IMR-90 (cell line): ENCODE measurements around the gene SMIM41. TPM values are rescaled to one million over a fixed set of nuclear protein-coding genes. Genes with fewer than 3 reads are reported as not detected.

Source experiments
- ATAC-seq: fragments of 200-7000 bp; cut with Tn5 transposase; 2 replicates; pipeline ENCODE4 v1.9.1; 2020; ENCODE audit warnings: low read depth, mild to moderate bottlenecking, moderate library complexity
- BruUV-seq: library from RNA; stranded (reverse); fragments of 400-500 nt; replicated peaks from 2 replicates; lab custom pipeline; 2021; lab: Mats Ljungman, UMichigan
- CTCF ChIA-PET: fragments of 300-600 bp; formaldehyde crosslinking; extraction: SDS; loops from one replicate; lab custom pipeline; 2021; ENCODE audit warnings: antibody characterized with exemption; lab: Yijun Ruan, JAX
- POLR2A ChIA-PET: fragments of 300-600 bp; sonication (Branson Sonifier 250); formaldehyde crosslinking; loops from one replicate; lab custom pipeline; 2022; ENCODE audit warnings: antibody characterized with exemption; ENCODE audit not compliant: unreplicated experiment; lab: Charles Lee
- DNase-seq: peaks from one replicate; pipeline ENCODE4 v3.0.0; 2013
- H2AFZ ChIP-seq: replicated peaks from 2 replicates; pipeline ENCODE3; 2013; ENCODE audit warnings: low read length, mild to moderate bottlenecking; ENCODE audit not compliant: poor library complexity
- H2AK5ac ChIP-seq: 2 replicates; pipeline ENCODE4 v1.6.1; 2013; ENCODE audit warnings: low read depth, low read length, inconsistent platforms
- H2AK9ac ChIP-seq: replicated peaks from 2 replicates; pipeline ENCODE3; 2013; ENCODE audit warnings: mild to moderate bottlenecking, low read depth, low read length, moderate library complexity; ENCODE audit not compliant: poor library complexity
- H2BK120ac ChIP-seq: 2 replicates; pipeline ENCODE4 v1.6.1; 2013; ENCODE audit warnings: low read depth, low read length, inconsistent platforms
- H2BK15ac ChIP-seq: 3 replicates; pipeline ENCODE4 v1.6.1; 2013; ENCODE audit warnings: low read depth, low read length, inconsistent platforms
- H2BK20ac ChIP-seq: 2 replicates; pipeline ENCODE4 v1.6.1; 2013; ENCODE audit warnings: low read depth, mild to moderate bottlenecking, inconsistent platforms, low read length, moderate library complexity
- H2BK5ac ChIP-seq: 2 replicates; pipeline ENCODE4 v1.6.1; 2013; ENCODE audit warnings: mild to moderate bottlenecking, low read depth, low read length, inconsistent platforms; ENCODE audit not compliant: poor library complexity, severe bottlenecking
- H3K14ac ChIP-seq: replicated peaks from 2 replicates; pipeline ENCODE4 v1.6.1; 2013; ENCODE audit warnings: low read depth, low read length, inconsistent platforms
- H3K18ac ChIP-seq: 2 replicates; pipeline ENCODE4 v1.6.1; 2013; ENCODE audit warnings: low read depth, low read length, control low read depth
- H3K23ac ChIP-seq: 2 replicates; pipeline ENCODE4 v1.6.1; 2013; ENCODE audit warnings: low read depth, low read length, inconsistent platforms
- H3K27ac ChIP-seq: 2 replicates; pipeline ENCODE4 v1.5.1; 2013; ENCODE audit warnings: mild to moderate bottlenecking, control low read depth, low read length; ENCODE audit not compliant: insufficient read depth
- H3K27me3 ChIP-seq: 2 replicates; pipeline ENCODE4 v1.6.1; 2013; ENCODE audit warnings: low read length; ENCODE audit not compliant: control insufficient read depth, insufficient read depth
- H3K36me3 ChIP-seq: 2 replicates; pipeline ENCODE4 v1.6.1; 2013; ENCODE audit warnings: low read length, mixed read lengths; ENCODE audit not compliant: control insufficient read depth, insufficient read depth
- H3K4ac ChIP-seq: 2 replicates; pipeline ENCODE4 v1.6.1; 2013; ENCODE audit warnings: low read depth, low read length, inconsistent platforms
- H3K4me1 ChIP-seq: 2 replicates; pipeline ENCODE4 v1.6.1; 2013; ENCODE audit warnings: low read length, mixed read lengths; ENCODE audit not compliant: control insufficient read depth, insufficient read depth
- H3K4me2 ChIP-seq: 2 replicates; pipeline ENCODE4 v1.6.1; 2013; ENCODE audit warnings: low read depth, mild to moderate bottlenecking, control low read depth, low read length, moderate library complexity
- H3K4me3 ChIP-seq: 2 replicates; pipeline ENCODE4 v1.5.1; 2013; ENCODE audit warnings: low read depth, mild to moderate bottlenecking, control low read depth, low read length, moderate library complexity; ENCODE audit not compliant: insufficient read depth
- H3K56ac ChIP-seq: 2 replicates; pipeline ENCODE4 v1.6.1; 2013; ENCODE audit warnings: low read length, inconsistent platforms; ENCODE audit not compliant: insufficient read depth; ENCODE audit errors: extremely low read depth
- H3K79me1 ChIP-seq, 2 experiments: 2 replicates each; pipeline ENCODE4 v1.6.1; 2013; ENCODE audit warnings: low read length in 2 of 2, inconsistent platforms in 1 of 2, low read depth in 1 of 2
- H3K9ac ChIP-seq: 2 replicates; pipeline ENCODE4 v1.6.1; 2013; ENCODE audit warnings: low read depth, low read length, control low read depth
- H3K9me1 ChIP-seq: 2 replicates; pipeline ENCODE4 v1.6.1; 2013; ENCODE audit warnings: low read length, inconsistent platforms; ENCODE audit not compliant: insufficient read depth
- H3K9me3 ChIP-seq: 2 replicates; pipeline ENCODE4 v1.6.1; 2013; ENCODE audit warnings: low read length; ENCODE audit not compliant: control insufficient read depth, insufficient read depth
- H4K20me1 ChIP-seq: 2 replicates; pipeline ENCODE4 v1.6.1; 2013; ENCODE audit warnings: low read length, inconsistent platforms; ENCODE audit not compliant: insufficient read depth
- H4K5ac ChIP-seq: 2 replicates; pipeline ENCODE4 v1.6.1; 2013; ENCODE audit warnings: mild to moderate bottlenecking, low read depth, low read length, control low read depth
- H4K8ac ChIP-seq, 2 experiments: 2 replicates each; pipeline ENCODE4 v1.6.1; 2013; ENCODE audit warnings: low read depth in 2 of 2, low read length in 2 of 2, control low read depth in 1 of 2, inconsistent platforms in 1 of 2
- H4K91ac ChIP-seq: 2 replicates; pipeline ENCODE4 v1.6.1; 2013; ENCODE audit warnings: low read depth, low read length, inconsistent platforms; ENCODE audit not compliant: insufficient read depth
- BHLHE40 ChIP-seq: fragments of 150-350 bp; IDR thresholded peaks from 2 replicates; pipeline ENCODE4 v1.6.1; 2016; ENCODE audit warnings: mild to moderate bottlenecking, low read depth, low read length
- CEBPB ChIP-seq: IDR thresholded peaks from 2 replicates; pipeline ENCODE4 v1.6.1; 2012; ENCODE audit warnings: low read depth, low read length, improper control_type of control experiment
- CHD1 ChIP-seq: IDR thresholded peaks from 2 replicates; pipeline ENCODE4 v1.6.1; 2012; ENCODE audit warnings: low read depth, low read length, improper control_type of control experiment
- CTCF ChIP-seq: conservative IDR thresholded peaks from 2 replicates; pipeline ENCODE4 v1.5.1; 2012; ENCODE audit warnings: mild to moderate bottlenecking, low read depth, low read length, improper control_type of control experiment
- FOS ChIP-seq: fragments of 150-350 bp; IDR thresholded peaks from 2 replicates; pipeline ENCODE4 v1.6.1; 2016; ENCODE audit warnings: low read depth, low read length
- MAFK ChIP-seq: IDR thresholded peaks from 2 replicates; pipeline ENCODE4 v1.6.1; 2012; ENCODE audit warnings: low read depth, low read length, improper control_type of control experiment
- MAZ ChIP-seq: IDR thresholded peaks from 2 replicates; pipeline ENCODE4 v1.6.1; 2012; ENCODE audit warnings: low read depth, mild to moderate bottlenecking, low read length, improper control_type of control experiment, moderate library complexity, borderline replicate concordance
- MXI1 ChIP-seq: IDR thresholded peaks from 2 replicates; pipeline ENCODE4 v1.6.1; 2012; ENCODE audit warnings: low read depth, mild to moderate bottlenecking, low read length, moderate library complexity, borderline replicate concordance
- NFE2L2 ChIP-seq: fragments of 150-350 bp; IDR thresholded peaks from 2 replicates; pipeline ENCODE4 v1.6.1; 2016; ENCODE audit warnings: low read depth, mild to moderate bottlenecking, low read length
- POLR2A ChIP-seq: IDR thresholded peaks from 2 replicates; pipeline ENCODE4 v1.6.1; 2012; ENCODE audit warnings: mild to moderate bottlenecking, low read depth, low read length
- RAD21 ChIP-seq: IDR thresholded peaks from 2 replicates; pipeline ENCODE4 v1.6.1; 2012; ENCODE audit warnings: low read length, improper control_type of control experiment
- RCOR1 ChIP-seq: IDR thresholded peaks from 2 replicates; pipeline ENCODE4 v1.6.1; 2012; ENCODE audit warnings: mild to moderate bottlenecking, low read length, improper control_type of control experiment; ENCODE audit not compliant: insufficient replicate concordance
- RFX5 ChIP-seq: IDR thresholded peaks from 2 replicates; pipeline ENCODE4 v1.8.0; 2012; ENCODE audit warnings: low read depth, mild to moderate bottlenecking, low read length, moderate library complexity
- SMC3 ChIP-seq: fragments of 150-350 bp; IDR thresholded peaks from 2 replicates; pipeline ENCODE4 v1.6.1; 2016; ENCODE audit warnings: low read depth, mild to moderate bottlenecking, antibody characterized with exemption, low read length, moderate library complexity
- USF2 ChIP-seq: fragments of 150-350 bp; IDR thresholded peaks from 2 replicates; pipeline ENCODE4 v1.6.1; 2017; ENCODE audit warnings: mild to moderate bottlenecking, antibody characterized with exemption, low read length, low read depth
- WGBS, 2 experiments: methylation state at CpG; one replicate each; pipeline versions ENCODE4 v1.1.5 to v1.1.7; 2013; ENCODE audit warnings: missing lambda C conversion rate in 2 of 2; ENCODE audit not compliant: insufficient read length in 1 of 2; ENCODE audit errors: extremely low coverage in 2 of 2; 5-methylcytosine and 5-hydroxymethylcytosine counted together
- dilution Hi-C: fragments of 300-500 bp; cut with HindIII; formaldehyde crosslinking; loops from one replicate; pipeline ENCODE4 v1.14.3; 2018; ENCODE audit warnings: low sequenced_read_pairs; ENCODE audit not compliant: unreplicated experiment
- in situ Hi-C: fragments of 300-500 bp; cut with MboI; formaldehyde crosslinking; loops from 3 replicates; pipeline ENCODE4 v1.14.3; 2019; ENCODE audit warnings: low sequenced_read_pairs, inconsistent platforms, mixed read lengths
- intact Hi-C: fragments of 100-400 bp; cut with micrococcal nuclease; formaldehyde crosslinking; loops from 2 replicates; pipeline ENCODE4 v1.10.0; 2022
- polyA plus RNA-seq, 3 experiments: library from polyadenylated mRNA; depleted of rRNA; stranded (reverse); fragments of >200 nt; gene quantifications; 2 replicates each; pipeline ENCODE4 v1.2.3, GENCODE V29; 2012; ENCODE audit warnings: low replicate concordance in 1 of 3
- total RNA-seq: library from RNA; depleted of rRNA; stranded (reverse); fragments of >200 nt; gene quantifications from 2 replicates; pipeline ENCODE4 v1.2.3, GENCODE V29; 2012
- TF ChIP-seq, protein P1 (sequence below): fragments of 150-350 bp; IDR thresholded peaks from 2 replicates; pipeline ENCODE4 v1.6.1; 2016; ENCODE audit warnings: low read depth, mild to moderate bottlenecking, low read length, moderate library complexity, borderline replicate concordance

SMIM41 gene
- total and polyA plus RNA-seq, 2 of the 4 experiments (the other 2 are of a cell fraction), result not detected

DNA sequence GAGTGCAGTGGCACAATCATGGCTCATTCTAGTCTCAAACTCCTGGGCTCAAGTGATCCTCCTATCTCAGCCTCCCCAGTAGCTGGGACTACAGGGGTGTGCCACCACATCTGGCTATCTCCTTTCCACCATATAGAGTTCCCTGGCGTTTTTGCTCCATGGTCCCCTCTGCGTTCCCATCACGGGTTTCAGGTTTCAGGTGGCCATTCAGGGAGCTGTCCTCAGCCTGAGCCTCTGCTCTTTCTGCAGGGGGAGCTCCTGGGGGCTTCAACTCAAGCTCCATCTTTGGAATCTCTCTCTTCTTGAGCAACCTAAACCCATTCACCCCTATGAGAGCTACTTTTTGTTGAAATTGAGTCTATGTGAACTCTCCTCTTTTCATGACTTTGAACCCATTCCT is 11.6 kb downstream of the SMIM41 start:
- Histone ChIP-seq H4K5ac (no peak overlapping the region), H3K27me3 (peaks cover 28% of the 10 kb centered on the region), H3K23ac (no peak overlapping the region), H3K18ac (no peak overlapping the region), H2BK120ac (no peak overlapping the region), H4K91ac (no peak overlapping the region), H2BK20ac (no peak overlapping the region), H4K8ac (no peak overlapping the region), H3K14ac (no peak overlapping the region), H3K79me1 (no peaks in the 10 kb centered on the region), H3K4me1 (no peaks in the 10 kb centered on the region), H2BK5ac (no peak overlapping the region), H3K9me3 (no peaks in the 10 kb centered on the region), H2BK15ac (no peak overlapping the region), H2AK9ac (no peak overlapping the region), H3K27ac (no peak overlapping the region), H3K4me3 (no peak overlapping the region), H3K36me3 (no peaks in the 10 kb centered on the region), H3K9me1 (no peaks in the 10 kb centered on the region), H3K9ac (no peak overlapping the region), H2AFZ (no peak overlapping the region), H3K56ac (no peak overlapping the region), H4K20me1 (no peaks in the 10 kb centered on the region), H3K4me2 (no peak overlapping the region), H3K4ac (no peak overlapping the region), H2AK5ac (no peak overlapping the region)
- ATAC-seq (no peak), DNase-seq (no peak)
- TF ChIP-seq RAD21 (no peak), CTCF (no peak), RFX5 (no peak), BHLHE40 (no peak), RCOR1 (no peak), CEBPB (no peak), USF2 (no peak), POLR2A (no peak), SMC3 (no peak), MAZ (no peak), NFE2L2 (no peak), MAFK (no peak), CHD1 (no peak), MXI1 (no peak), FOS (no peak)
- TF ChIP-seq, protein P1, sequence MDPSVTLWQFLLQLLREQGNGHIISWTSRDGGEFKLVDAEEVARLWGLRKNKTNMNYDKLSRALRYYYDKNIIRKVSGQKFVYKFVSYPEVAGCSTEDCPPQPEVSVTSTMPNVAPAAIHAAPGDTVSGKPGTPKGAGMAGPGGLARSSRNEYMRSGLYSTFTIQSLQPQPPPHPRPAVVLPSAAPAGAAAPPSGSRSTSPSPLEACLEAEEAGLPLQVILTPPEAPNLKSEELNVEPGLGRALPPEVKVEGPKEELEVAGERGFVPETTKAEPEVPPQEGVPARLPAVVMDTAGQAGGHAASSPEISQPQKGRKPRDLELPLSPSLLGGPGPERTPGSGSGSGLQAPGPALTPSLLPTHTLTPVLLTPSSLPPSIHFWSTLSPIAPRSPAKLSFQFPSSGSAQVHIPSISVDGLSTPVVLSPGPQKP, result no peak
- intact Hi-C loops, result loop anchor here (1.0 kb wide), 1 partner anchor 46 kb away; no protein-coding TSS in a partner anchor
- no TSS peak for BruUV-seq
- 36% methylated on average over 3 of the region's 3 CpGs; no CpG with 5 or more reads in 1 of the 2 experiments for WGBS, 2 experiments
- in situ Hi-C loops, result no loop called here
- ChIA-PET POLR2A (interaction anchor here (0.7 kb wide), 1 partner anchor 520 kb away, joined by 3 read pairs; no protein-coding TSS in a partner anchor), CTCF (interaction anchor here (1.3 kb wide), 1 partner anchor 66 kb away, joined by 4 read pairs; no protein-coding TSS in a partner anchor)
- dilution Hi-C loops, result no loop called here
